GM23248 (cell line): ENCODE data around the gene NTHL1.

ENCODE experiments used
- EZH2 ChIP-seq: fragments of 200-600 bp; sonication (generic); IDR thresholded peaks from 2 replicates; pipeline ENCODE4 v1.6.1; 2018; ENCODE audit warnings: antibody characterized with exemption, mild to moderate bottlenecking; ENCODE audit not compliant: insufficient read depth, poor library complexity, severe bottlenecking
- EZH2phosphoT487 ChIP-seq: fragments of 200-600 bp; sonication (generic); IDR thresholded peaks from 2 replicates; pipeline ENCODE4 v1.6.1; 2018; ENCODE audit warnings: antibody characterized with exemption, moderate library complexity, mild to moderate bottlenecking, low read depth; ENCODE audit not compliant: insufficient read depth

GRCh38 chr16:2009791-2010510, 37.7 kb downstream of the NTHL1 start, which contains the start of gene ZNF598:
- no peak for TF ChIP-seq EZH2
- TF ChIP-seq EZH2phosphoT487, result no peak
